Measurements from ENCODE around the gene TMEM192. TPM values are rescaled to one million over a fixed set of nuclear protein-coding genes. Genes with fewer than 3 reads are reported as not detected.

The TMEM192 gene
- total and polyA plus RNA-seq, 2 of the 4 experiments (the other 2 are of a cell fraction): 7.7 to 17.2 TPM

- no peak overlapping the region for H2AFZ ChIP-seq (replicated peaks; ENCODE audit: low read length, poor library complexity)
- H3K4me3 ChIP-seq (ENCODE audit: insufficient read depth, low read depth, low read length): no peak overlapping the region
- H3K56ac ChIP-seq (ENCODE audit: extremely low read depth, insufficient read depth, low read length): no peak overlapping the region
- intact Hi-C loops (cut with micrococcal nuclease): no loop called here
- H4K5ac ChIP-seq (ENCODE audit: low read depth, low read length): no peak overlapping the region
- no peak for ATAC-seq (ENCODE audit: low read depth)
- no peak overlapping the region for H2BK120ac ChIP-seq (ENCODE audit: low read depth, low read length)
- peaks cover 7% of the 10 kb centered on the region; the same call in 1 of the 2 replicates for H3K9me3 ChIP-seq (ENCODE audit: control insufficient read depth, insufficient read depth, low read length)
- H3K36me3 ChIP-seq (ENCODE audit: control insufficient read depth, insufficient read depth, low read length): no peaks in the 10 kb centered on the region
- H4K8ac ChIP-seq (ENCODE audit: low read depth in 2 of 2, low read length in 2 of 2): no peak overlapping the region
- no peak overlapping the region for H3K4me2 ChIP-seq (ENCODE audit: low read depth, low read length)
- H3K27me3 ChIP-seq (ENCODE audit: control insufficient read depth, insufficient read depth, low read length): no peaks in the 10 kb centered on the region
- in situ Hi-C loops (cut with MboI; ENCODE audit: low sequenced_read_pairs): no loop called here
- H3K14ac ChIP-seq (replicated peaks; ENCODE audit: low read depth, low read length): no peak overlapping the region
- no peak overlapping the region for H2BK5ac ChIP-seq (ENCODE audit: low read depth, low read length, poor library complexity, severe bottlenecking)
- TF ChIP-seq ELK1 (IDR thresholded peaks at IDR 0.05; ENCODE audit: borderline replicate concordance, low read depth, low read length) (no peak), RAD21 (IDR thresholded peaks at IDR 0.05; ENCODE audit: low read length) (no peak), SMC3 (IDR thresholded peaks at IDR 0.05; ENCODE audit: low read depth, low read length) (no peak), RCOR1 (IDR thresholded peaks at IDR 0.05; ENCODE audit: insufficient replicate concordance, low read length) (no peak), USF2 (IDR thresholded peaks at IDR 0.05; ENCODE audit: low read depth, low read length) (no peak), CHD1 (IDR thresholded peaks at IDR 0.05; ENCODE audit: low read depth, low read length) (no peak), MAZ (IDR thresholded peaks at IDR 0.05; ENCODE audit: borderline replicate concordance, low read depth, low read length) (no peak), RFX5 (IDR thresholded peaks at IDR 0.05; ENCODE audit: low read depth, low read length) (no peak), CTCF (conservative IDR thresholded peaks at IDR 0.05; ENCODE audit: low read depth, low read length) (no peak)
- no peak overlapping the region for H3K27ac ChIP-seq (ENCODE audit: insufficient read depth, low read length)
- CTCF ChIA-PET: no interaction called here
- no peak overlapping the region for H2AK9ac ChIP-seq (replicated peaks; ENCODE audit: low read depth, low read length, poor library complexity)
- no peak overlapping the region for H3K4ac ChIP-seq (ENCODE audit: low read depth, low read length)
- no peak overlapping the region for H3K23ac ChIP-seq (ENCODE audit: low read depth, low read length)
- POLR2A ChIA-PET (ENCODE audit: unreplicated experiment): no interaction called here
- no peak overlapping the region for H2BK20ac ChIP-seq (ENCODE audit: low read depth, low read length)
- no TSS peak for BruUV-seq (replicated peaks)
- no peak for DNase-seq
- no peak overlapping the region for H2BK15ac ChIP-seq (ENCODE audit: low read depth, low read length)
- no peaks in the 10 kb centered on the region for H4K20me1 ChIP-seq (ENCODE audit: insufficient read depth, low read length)
- H3K18ac ChIP-seq (ENCODE audit: low read depth, low read length): no peak overlapping the region
- H3K4me1 ChIP-seq (ENCODE audit: control insufficient read depth, insufficient read depth, low read length): no peaks in the 10 kb centered on the region
- no CpG with 5 or more reads among the region's 7 CpGs for WGBS, 2 experiments (ENCODE audit: extremely low coverage in 2 of 2, insufficient read length in 1 of 2)
- H3K79me1 ChIP-seq (ENCODE audit: low read depth in 1 of 2, low read length in 2 of 2): no peaks in the 10 kb centered on the region
- H4K91ac ChIP-seq (ENCODE audit: insufficient read depth, low read depth, low read length): no peak overlapping the region
- no peak overlapping the region for H2AK5ac ChIP-seq (ENCODE audit: low read depth, low read length)
- dilution Hi-C loops (cut with HindIII; ENCODE audit: low sequenced_read_pairs, unreplicated experiment): no loop called here
- H3K9me1 ChIP-seq (ENCODE audit: insufficient read depth, low read length): no peaks in the 10 kb centered on the region
- H3K9ac ChIP-seq (ENCODE audit: low read depth, low read length): no peak overlapping the region
These were observed 84.8 kb downstream of the TMEM192 start for GRCh38 chr4:165027762-165028402.

Data from IMR-90 (cell line).